GM21529 (cell line): ENCODE data around the gene MRGPRG.

Experiments used
- ATAC-seq: cut with Tn5 transposase; IDR thresholded peaks from one replicate; pipeline ENCODE4 v1.9.1; 2021; ENCODE audit not compliant: unreplicated experiment

The MRGPRG gene

DNA sequence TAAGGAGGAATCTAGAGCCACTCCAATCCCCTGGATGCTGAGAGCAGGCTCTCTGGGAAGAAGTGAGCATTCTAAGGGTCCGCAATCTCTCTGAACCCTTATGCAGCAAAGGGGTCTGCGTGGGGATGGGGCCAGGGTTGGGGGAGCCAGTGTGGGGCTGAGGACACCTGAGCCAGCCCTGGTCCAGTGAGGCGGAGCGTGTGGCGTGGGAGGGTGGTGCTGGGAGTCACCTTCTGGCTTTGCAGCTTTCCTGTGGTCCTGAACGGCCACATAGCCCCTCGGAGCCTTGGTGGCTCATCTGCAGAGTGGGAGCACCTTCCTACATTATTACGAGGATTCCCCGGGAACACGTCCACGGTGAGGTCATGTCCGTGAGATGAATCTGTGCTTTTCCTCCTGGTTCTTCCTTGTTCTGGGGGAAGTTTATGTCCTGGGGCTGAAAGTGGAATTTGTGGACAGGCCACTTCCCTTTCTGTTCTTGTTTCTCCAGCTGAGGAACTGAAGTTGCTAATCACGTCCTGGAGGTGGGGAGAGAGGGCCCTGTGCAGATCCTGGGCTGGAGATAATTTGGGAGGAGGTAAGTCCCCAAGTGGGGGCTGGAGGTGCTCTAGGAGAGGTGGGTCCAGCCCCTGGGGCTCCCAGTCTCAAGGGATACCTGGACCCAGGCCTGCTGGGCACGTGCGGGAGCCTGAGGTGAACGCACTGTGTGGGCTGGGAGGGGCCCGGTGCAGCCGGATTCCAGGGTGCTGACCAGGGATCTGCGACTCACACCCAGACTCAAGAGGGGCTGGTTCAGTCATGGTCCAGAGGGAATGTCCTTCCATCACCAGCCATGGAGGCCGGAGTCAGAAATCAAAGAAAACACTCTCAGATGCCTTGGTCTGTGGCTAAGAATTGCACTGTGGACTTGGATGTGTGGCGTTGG lies 7.5 kb upstream of the MRGPRG start:
- ATAC-seq: no peak

- ATAC-seq: no peak
Observed at GRCh38 chr11:3225159-3225758, 6.6 kb upstream of the MRGPRG start.

- no peak for ATAC-seq
Observed at GRCh38 chr11:3224401-3225057, 5.9 kb upstream of the MRGPRG start.

GRCh38 chr11:3223932-3224381 lies 5.3 kb upstream of the MRGPRG start:
- ATAC-seq: no peak

DNA sequence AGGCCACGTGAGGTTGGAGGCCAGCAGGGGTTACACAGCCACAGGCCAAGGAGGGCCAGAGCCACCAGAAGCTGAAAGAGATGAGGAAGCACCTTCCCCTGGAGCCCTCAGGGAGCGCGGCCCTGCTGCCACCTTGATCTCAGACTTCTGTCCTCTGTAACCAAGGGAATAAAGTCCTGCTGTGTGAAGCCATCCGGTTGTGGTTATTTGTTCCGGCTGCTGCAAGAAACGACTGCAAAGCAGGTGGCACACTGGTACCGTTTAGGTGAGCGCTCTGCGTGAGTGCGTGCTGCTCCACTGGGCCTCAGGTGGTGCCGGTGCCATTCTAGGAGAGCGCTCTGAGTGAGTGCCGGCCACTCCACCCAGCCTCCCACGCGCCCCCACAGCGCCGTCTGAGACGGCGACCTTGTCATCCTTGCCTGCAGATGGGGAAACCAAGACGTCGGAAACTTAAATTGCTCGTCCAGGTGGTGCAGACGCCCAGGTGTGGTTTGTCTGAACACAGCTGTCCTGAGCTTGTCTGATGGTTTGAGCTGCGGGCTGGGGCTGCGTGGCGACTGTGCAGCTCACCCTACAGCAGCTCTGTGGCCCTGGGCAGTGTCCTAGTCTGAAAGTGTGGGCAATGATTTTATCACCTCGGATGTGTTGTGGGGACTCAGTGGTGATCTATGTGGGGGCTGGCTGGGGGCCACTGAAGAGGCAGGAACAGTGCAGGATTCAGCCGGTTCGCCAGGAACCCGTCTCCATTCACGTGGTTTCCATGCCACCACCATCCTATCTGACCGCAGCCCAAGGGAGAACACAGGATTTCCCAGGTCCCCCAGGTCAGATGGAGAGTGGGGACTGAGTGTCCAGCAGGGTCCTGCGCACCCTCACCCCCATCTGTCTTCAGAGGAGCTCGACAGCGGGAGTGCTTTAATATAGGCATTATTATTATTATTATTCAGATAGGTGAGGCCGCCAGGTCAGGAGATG lies 4.6 kb upstream of the MRGPRG start:
- ATAC-seq: no peak

- no peak for ATAC-seq
Observed at GRCh38 chr11:3222003-3222855, 3.6 kb upstream of the MRGPRG start.

DNA sequence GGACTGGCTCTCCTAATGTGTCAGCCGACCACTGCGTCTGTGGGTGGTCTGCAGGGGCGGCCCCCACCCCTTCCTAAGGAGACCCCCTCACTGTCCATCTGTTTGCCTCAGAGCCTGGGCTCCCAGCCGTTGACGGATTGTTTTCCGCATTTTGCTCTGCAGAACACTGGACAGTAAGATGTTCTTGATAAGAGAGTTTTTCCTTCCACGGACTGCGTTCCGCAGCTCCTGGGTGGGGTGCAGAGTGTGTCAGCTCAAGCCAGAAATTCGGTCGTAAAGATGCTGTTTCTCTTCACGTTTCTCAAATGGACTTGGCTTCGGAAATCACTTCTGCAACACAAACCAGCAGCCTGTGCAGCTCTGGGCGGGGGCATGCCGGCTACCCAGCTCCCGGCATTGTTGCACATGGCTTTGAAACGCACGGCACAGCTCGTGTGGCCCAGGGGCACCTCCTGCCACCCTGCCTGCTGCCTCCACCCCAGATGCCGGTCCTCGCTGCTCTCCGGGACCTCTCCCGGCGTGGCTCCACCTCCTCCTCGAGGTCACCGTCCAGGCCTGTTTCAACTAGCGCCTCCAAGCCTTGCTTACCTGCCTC lies 2.9 kb upstream of the MRGPRG start:
- no peak for ATAC-seq

DNA sequence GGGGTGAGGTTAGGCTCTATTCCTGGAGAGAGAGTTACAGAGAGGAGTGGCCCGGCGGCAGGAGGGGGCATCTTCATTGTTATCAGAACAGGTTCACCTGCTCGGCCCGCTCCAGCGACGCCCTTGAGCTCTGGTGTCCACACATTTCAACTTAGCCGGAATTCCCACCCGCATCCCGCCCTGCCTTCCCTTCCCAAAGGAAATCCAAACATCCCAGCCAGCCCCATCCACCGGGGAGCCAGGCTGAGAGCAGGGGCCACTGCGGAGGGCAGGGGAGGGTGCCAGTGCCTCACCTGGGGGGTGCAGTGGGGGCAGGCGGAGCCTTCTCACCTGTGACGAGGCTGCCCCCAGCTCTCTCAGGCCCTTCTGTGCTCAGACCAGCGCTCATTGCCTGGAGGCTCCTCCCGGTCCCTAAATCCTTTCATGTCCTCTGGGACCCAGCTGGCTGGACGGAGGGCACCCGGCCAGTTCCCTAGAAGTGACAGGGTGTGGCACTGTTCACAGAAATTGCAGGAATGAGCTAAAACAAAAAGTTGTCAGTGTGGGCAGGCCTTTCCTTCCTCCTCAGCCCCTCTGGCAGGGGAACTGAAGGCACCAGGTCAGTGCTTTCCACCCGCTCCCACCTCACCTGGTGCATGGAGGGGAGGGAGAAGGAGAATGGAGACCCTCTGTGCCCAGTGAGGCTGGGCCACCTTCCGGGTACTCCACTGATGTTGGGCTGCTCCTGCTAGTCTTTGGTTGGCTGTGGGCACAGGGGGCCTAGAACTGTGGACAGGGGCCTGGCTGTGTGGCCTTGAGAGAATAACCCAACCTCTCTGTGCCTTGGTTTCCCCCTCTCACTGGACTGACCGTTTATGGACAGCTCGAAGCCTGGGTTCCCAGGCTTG lies 2.2 kb upstream of the MRGPRG start:
- no peak for ATAC-seq

DNA sequence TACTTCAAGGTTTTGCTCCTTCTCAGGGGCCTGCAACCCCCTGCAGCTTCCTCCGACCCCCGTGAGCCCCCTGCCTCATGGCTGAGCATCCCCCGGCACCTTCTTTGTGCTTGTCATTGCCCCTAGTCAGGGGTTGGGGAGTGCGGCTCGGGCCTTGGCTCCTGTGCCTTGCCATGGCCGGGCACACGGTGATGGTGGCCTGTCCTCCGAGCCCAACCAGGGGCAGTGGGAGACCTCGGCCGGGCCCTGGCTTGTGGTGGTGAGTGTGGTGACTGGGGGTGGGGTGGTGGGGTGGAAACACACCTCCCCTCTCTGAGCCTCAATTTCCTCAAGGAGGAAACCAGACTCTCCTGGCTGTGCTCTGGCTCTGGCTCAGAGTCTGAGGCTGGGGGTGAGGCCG lies 1.5 kb upstream of the MRGPRG start:
- ATAC-seq: no peak

GRCh38 chr11:3219281-3219892 lies 774 bp upstream of the MRGPRG start:
- no peak for ATAC-seq

GRCh38 chr11:3217818-3218482 lies 663 bp downstream of the MRGPRG start:
- ATAC-seq: no peak

DNA sequence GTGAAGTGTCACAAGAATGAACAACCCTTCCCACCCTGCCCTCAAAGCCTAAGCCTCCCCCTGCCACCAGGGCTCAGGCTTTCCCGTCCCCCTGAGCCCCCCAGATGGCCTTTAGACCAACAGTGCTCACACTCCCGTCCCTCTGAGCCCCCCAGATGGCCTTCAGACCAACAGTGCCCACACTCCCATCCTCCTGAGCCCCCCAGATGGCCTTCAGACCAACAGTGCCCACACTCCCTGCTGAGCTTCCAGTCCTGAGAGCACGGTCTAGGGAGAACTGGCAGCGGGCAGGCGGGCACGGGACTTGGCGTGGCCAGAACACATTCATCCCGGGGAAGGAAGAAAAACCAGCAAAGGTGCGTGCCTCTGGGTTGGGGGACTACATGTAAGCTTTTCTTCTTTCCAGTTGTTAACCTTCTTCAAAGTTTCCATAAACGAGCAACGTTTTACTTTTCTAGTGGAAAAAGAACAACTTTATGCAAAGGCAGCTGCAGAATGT lies 2.5 kb downstream of the MRGPRG start:
- ATAC-seq: no peak

GRCh38 chr11:3215346-3216026 lies 3.1 kb downstream of the MRGPRG start:
- ATAC-seq: no peak

DNA sequence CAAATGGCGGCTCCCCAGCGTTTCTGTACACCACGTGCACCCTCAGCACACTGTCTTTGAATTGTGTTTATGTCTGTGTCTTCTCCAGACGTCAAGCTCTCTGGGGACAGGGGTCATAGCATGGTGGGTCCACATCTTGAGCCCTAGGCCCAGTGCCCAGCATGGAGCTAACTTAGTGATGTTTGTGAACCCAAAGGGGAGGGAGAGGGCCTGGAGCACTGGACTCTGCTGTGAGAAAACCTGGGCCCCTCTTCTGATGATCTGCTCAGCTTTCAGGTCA lies 4.3 kb downstream of the MRGPRG start:
- no peak for ATAC-seq

- no peak for ATAC-seq
Observed at GRCh38 chr11:3213659-3214419, 4.8 kb downstream of the MRGPRG start.

DNA sequence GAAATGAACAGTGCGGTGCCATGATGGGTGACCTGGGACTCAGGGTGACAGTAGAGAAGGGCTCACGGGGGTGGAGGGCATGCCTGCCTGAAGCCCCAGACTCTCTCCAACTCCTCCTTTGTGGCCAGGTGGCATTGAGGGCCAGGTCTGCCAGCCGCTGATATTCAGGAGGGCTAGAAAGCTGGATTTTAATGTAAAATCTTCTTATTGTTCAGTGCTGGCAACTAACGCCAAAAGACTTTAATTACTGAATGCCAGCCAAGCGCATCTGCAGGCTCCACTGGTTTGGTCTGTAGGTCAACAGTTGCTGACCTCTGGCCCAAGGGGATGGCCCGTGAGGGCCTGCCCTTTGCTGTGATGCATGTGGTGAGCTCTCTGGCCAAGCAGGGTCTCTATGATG lies 10.3 kb downstream of the MRGPRG start:
- no peak for ATAC-seq
